Fibroblast of lung (primary cell): ENCODE measurements around the gene CYP27A1. TPM values are rescaled to one million over a fixed set of nuclear protein-coding genes. Genes with fewer than 3 reads are reported as not detected.

Source experiments
- DNase-seq, 2 donors: peaks; one replicate each; pipeline versions ENCODE4 v3.0.0 to v3.0.0-alpha.2; 2010; ENCODE audit warnings: low read depth in 2 of 2
- H2AFZ ChIP-seq: 2 replicates; pipeline ENCODE4 v1.5.1; 2012; ENCODE audit warnings: low read length, control low read depth, inconsistent platforms
- H3K27ac ChIP-seq: 2 replicates; pipeline ENCODE4 v1.5.1; 2011; ENCODE audit warnings: low read length, control low read depth; ENCODE audit not compliant: insufficient read depth
- H3K27me3 ChIP-seq: 2 replicates; pipeline ENCODE4 v1.5.1; 2011; ENCODE audit warnings: mild to moderate bottlenecking, low read length; ENCODE audit not compliant: control insufficient read depth, insufficient read depth
- H3K36me3 ChIP-seq: 2 replicates; pipeline ENCODE4 v1.5.1; 2011; ENCODE audit warnings: low read length; ENCODE audit not compliant: control insufficient read depth, insufficient read depth
- H3K4me1 ChIP-seq: 2 replicates; pipeline ENCODE4 v1.5.1; 2011; ENCODE audit warnings: low read length; ENCODE audit not compliant: control insufficient read depth, insufficient read depth; ENCODE audit errors: extremely low read depth
- H3K4me2 ChIP-seq: 2 replicates; pipeline ENCODE4 v1.5.1; 2011; ENCODE audit warnings: low read length, control low read depth; ENCODE audit not compliant: insufficient read depth; ENCODE audit errors: extremely low read depth
- H3K4me3 ChIP-seq, 4 experiments: fragments of 200-600 bp in 1 of 4; sonication (generic) in 1 of 4; replicated peaks in 1 of 4; 2 replicates each; pipeline ENCODE4 v1.5.1; 2011 to 2016; ENCODE audit warnings: low read length in 4 of 4, low read depth in 3 of 4, mild to moderate bottlenecking in 3 of 4, control low read depth in 2 of 4, inconsistent platforms in 1 of 4, mixed read lengths in 1 of 4; ENCODE audit not compliant: insufficient read depth in 1 of 4; ENCODE audit errors: control extremely low read depth in 1 of 4
- H3K79me2 ChIP-seq: 2 replicates; pipeline ENCODE4 v1.5.1; 2012; ENCODE audit warnings: mild to moderate bottlenecking, low read length, inconsistent platforms; ENCODE audit not compliant: control insufficient read depth, insufficient read depth
- H3K9ac ChIP-seq: 2 replicates; pipeline ENCODE4 v1.5.1; 2011; ENCODE audit warnings: mild to moderate bottlenecking, low read length, control low read depth; ENCODE audit not compliant: insufficient read depth
- H3K9me3 ChIP-seq: 2 replicates; pipeline ENCODE4 v1.5.1; 2012; ENCODE audit warnings: low read depth, low read length; ENCODE audit not compliant: control insufficient read depth, insufficient read depth
- H4K20me1 ChIP-seq: 2 replicates; pipeline ENCODE4 v1.5.1; 2011; ENCODE audit warnings: low read length; ENCODE audit not compliant: control insufficient read depth, insufficient read depth; ENCODE audit errors: extremely low read depth
- CTCF ChIP-seq, 2 donors: IDR thresholded peaks in 1 of 2; conservative IDR thresholded peaks in 1 of 2; 1 replicate in 1 of 2; 2 replicates in 1 of 2; pipeline ENCODE4 v1.5.1; 2011 to 2012; ENCODE audit warnings: low read length in 2 of 2, control low read depth in 1 of 2, inconsistent platforms in 1 of 2, low read depth in 1 of 2, mild to moderate bottlenecking in 1 of 2
- EZH2 ChIP-seq: IDR thresholded peaks from 2 replicates; pipeline ENCODE4 v1.5.1; 2012; ENCODE audit warnings: low read length, control low read depth, mild to moderate bottlenecking; ENCODE audit errors: missing control alignments
- polyA plus RNA-seq, 2 donors: library from polyadenylated mRNA; depleted of rRNA in 1 of 2; stranded (reverse) in 1 of 2; unstranded in 1 of 2; fragments of >200 nt; gene quantifications; 2 replicates each; pipeline ENCODE4 v1.2.1, GENCODE V29; 2011 to 2012; ENCODE audit warnings: missing spikeins in 1 of 2
- total RNA-seq: library from RNA; depleted of rRNA; stranded (reverse); fragments of >200 nt; gene quantifications from 2 replicates; pipeline ENCODE4 v1.2.1, GENCODE V29; 2014

Gene CYP27A1
- total and polyA plus RNA-seq, 2 donors (not counting 1 experiment from before 2014, with no cell fraction given) = 12.7 to 53.8 TPM

GRCh38 chr2:218832520-218832919 is 50.6 kb downstream of the CYP27A1 start:
- Histone ChIP-seq H3K36me3 (no peaks in the 10 kb centered on the region), H3K79me2 (no peaks in the 10 kb centered on the region), H3K4me1 (no peaks in the 10 kb centered on the region), H3K27ac (no peak overlapping the region), H3K9ac (no peak overlapping the region), H3K4me2 (no peak overlapping the region), H3K9me3 (no peaks in the 10 kb centered on the region), H3K4me3 (no peak overlapping the region), H4K20me1 (no peaks in the 10 kb centered on the region), H2AFZ (no peak overlapping the region), H3K27me3 (peaks cover 27% of the 10 kb centered on the region)
- DNase-seq = no peak
- TF ChIP-seq EZH2 (no peak), CTCF (conservative IDR thresholded peaks at IDR 0.05 in 1 of 2, IDR thresholded peaks at IDR 0.05 in 1 of 2; ENCODE audit: low read depth in 1 of 2, low read length in 2 of 2) (no peak)

GRCh38 chr2:218833023-218833609 is 51.2 kb downstream of the CYP27A1 start:
- Histone ChIP-seq H3K4me1 (no peaks in the 10 kb centered on the region), H2AFZ (no peak overlapping the region), H3K27me3 (peaks cover 27% of the 10 kb centered on the region), H3K9ac (no peak overlapping the region), H3K36me3 (no peaks in the 10 kb centered on the region), H3K4me3 (no peak overlapping the region), H3K4me2 (no peak overlapping the region), H4K20me1 (no peaks in the 10 kb centered on the region), H3K27ac (no peak overlapping the region), H3K9me3 (no peaks in the 10 kb centered on the region), H3K79me2 (no peaks in the 10 kb centered on the region)
- no peak for DNase-seq
- TF ChIP-seq EZH2 (no peak), CTCF (conservative IDR thresholded peaks at IDR 0.05 in 1 of 2, IDR thresholded peaks at IDR 0.05 in 1 of 2; ENCODE audit: low read depth in 1 of 2, low read length in 2 of 2) (no peak)

GRCh38 chr2:218834685-218835084 is 52.7 kb downstream of the CYP27A1 start:
- H2AFZ ChIP-seq = no peak overlapping the region
- TF ChIP-seq CTCF (conservative IDR thresholded peaks at IDR 0.05 in 1 of 2, IDR thresholded peaks at IDR 0.05 in 1 of 2; ENCODE audit: low read depth in 1 of 2, low read length in 2 of 2) (no peak), EZH2 (no peak)
- H3K79me2 ChIP-seq = no peaks in the 10 kb centered on the region
- H3K4me1 ChIP-seq = no peaks in the 10 kb centered on the region
- no peak overlapping the region for H3K9ac ChIP-seq
- no peak for DNase-seq
- no peaks in the 10 kb centered on the region for H3K9me3 ChIP-seq
- H3K27me3 ChIP-seq = peaks cover 27% of the 10 kb centered on the region
- no peak overlapping the region for H3K4me2 ChIP-seq
- no peak overlapping the region for H3K4me3 ChIP-seq
- no peaks in the 10 kb centered on the region for H4K20me1 ChIP-seq
- H3K36me3 ChIP-seq = no peaks in the 10 kb centered on the region
- no peak overlapping the region for H3K27ac ChIP-seq
